H9 (cell line): ENCODE measurements around the gene OSBP2. TPM values are rescaled to one million over a fixed set of nuclear protein-coding genes. Genes with fewer than 3 reads are reported as not detected.

Experiments used
- DNase-seq: peaks from one replicate; pipeline ENCODE4 v3.0.0-alpha.2; 2017
- H2AFZ ChIP-seq: one replicate; pipeline ENCODE4 v1.6.1; 2013; ENCODE audit warnings: mild to moderate bottlenecking, low read length, control low read depth, moderate library complexity
- H2AK5ac ChIP-seq: 2 replicates; pipeline ENCODE4 v1.6.1; 2013; ENCODE audit warnings: low read length, control low read depth, mixed read lengths; ENCODE audit not compliant: insufficient read length
- H2BK120ac ChIP-seq: one replicate; pipeline ENCODE4 v1.6.1; 2013; ENCODE audit warnings: low read depth, mild to moderate bottlenecking, low read length, control low read depth, inconsistent platforms; ENCODE audit not compliant: poor library complexity, severe bottlenecking
- H2BK12ac ChIP-seq: 2 replicates; pipeline ENCODE4 v1.6.1; 2013; ENCODE audit warnings: low read length, control low read depth, mixed read lengths, low read depth; ENCODE audit not compliant: insufficient read length
- H2BK15ac ChIP-seq: 2 replicates; pipeline ENCODE4 v1.6.1; 2013; ENCODE audit warnings: low read depth, low read length, control low read depth
- H2BK20ac ChIP-seq: one replicate; pipeline ENCODE4 v1.6.1; 2013; ENCODE audit warnings: low read depth, mild to moderate bottlenecking, low read length, control low read depth, inconsistent platforms; ENCODE audit not compliant: poor library complexity, severe bottlenecking
- H2BK5ac ChIP-seq: 2 replicates; pipeline ENCODE4 v1.6.1; 2013; ENCODE audit warnings: low read length, control low read depth, mixed read lengths; ENCODE audit not compliant: insufficient read length
- H3K14ac ChIP-seq: 2 replicates; pipeline ENCODE4 v1.6.1; 2013; ENCODE audit warnings: low read length, control low read depth; ENCODE audit not compliant: insufficient read depth
- H3K18ac ChIP-seq: 2 replicates; pipeline ENCODE4 v1.6.1; 2013; ENCODE audit warnings: low read depth, mild to moderate bottlenecking, mixed read lengths, low read length, control low read depth; ENCODE audit not compliant: insufficient read length
- H3K23ac ChIP-seq: 2 replicates; pipeline ENCODE4 v1.6.1; 2013; ENCODE audit warnings: low read length, control low read depth, mixed read lengths, low read depth; ENCODE audit not compliant: insufficient read length
- H3K23me2 ChIP-seq: 2 replicates; pipeline ENCODE4 v1.6.1; 2013; ENCODE audit warnings: low read depth, mild to moderate bottlenecking, mixed read lengths, low read length, control low read depth; ENCODE audit not compliant: insufficient read length, poor library complexity, severe bottlenecking
- H3K27ac ChIP-seq: 2 replicates; pipeline ENCODE4 v1.5.1; 2013; ENCODE audit warnings: low read length, control low read depth, mixed read lengths, low read depth; ENCODE audit not compliant: insufficient read length
- H3K27me3 ChIP-seq: 2 replicates; pipeline ENCODE4 v1.6.1; 2013; ENCODE audit warnings: low read length, control low read depth, inconsistent platforms; ENCODE audit not compliant: insufficient read depth
- H3K4ac ChIP-seq: 2 replicates; pipeline ENCODE4 v1.6.1; 2013; ENCODE audit warnings: low read depth, mild to moderate bottlenecking, control low read depth, inconsistent platforms, low read length, moderate library complexity
- H3K4me1 ChIP-seq: 2 replicates; pipeline ENCODE4 v1.6.1; 2013; ENCODE audit warnings: low read length, control low read depth, inconsistent platforms; ENCODE audit not compliant: insufficient read depth
- H3K4me2 ChIP-seq: 2 replicates; pipeline ENCODE4 v1.6.1; 2013; ENCODE audit warnings: low read length, control low read depth, mixed read lengths; ENCODE audit not compliant: insufficient read length, insufficient read depth
- H3K56ac ChIP-seq: 2 replicates; pipeline ENCODE4 v1.6.1; 2013; ENCODE audit warnings: low read depth, mild to moderate bottlenecking, mixed read lengths, low read length, control low read depth; ENCODE audit not compliant: insufficient read length
- H3K79me1 ChIP-seq: 2 replicates; pipeline ENCODE4 v1.6.1; 2013; ENCODE audit warnings: low read depth, mild to moderate bottlenecking, moderate library complexity, low read length, control low read depth, inconsistent platforms; ENCODE audit not compliant: insufficient read depth, poor library complexity, severe bottlenecking
- H3K79me2 ChIP-seq: 2 replicates; pipeline ENCODE4 v1.6.1; 2013; ENCODE audit warnings: low read length, control low read depth, inconsistent platforms; ENCODE audit not compliant: insufficient read depth
- H3K9ac ChIP-seq: 2 replicates; pipeline ENCODE4 v1.6.1; 2013; ENCODE audit warnings: low read length, control low read depth, mixed read lengths; ENCODE audit not compliant: insufficient read length; ENCODE audit errors: extremely low read depth
- H3K9me3 ChIP-seq: one replicate; pipeline ENCODE4 v1.6.1; 2013; ENCODE audit warnings: low read depth, low read length, inconsistent platforms; ENCODE audit not compliant: control insufficient read depth
- H3T11ph ChIP-seq: one replicate; pipeline ENCODE4 v1.6.1; 2013; ENCODE audit warnings: mild to moderate bottlenecking, low read length, control low read depth, inconsistent platforms
- H4K20me1 ChIP-seq: one replicate; pipeline ENCODE4 v1.6.1; 2013; ENCODE audit not compliant: control insufficient read depth, insufficient read length, insufficient read depth
- H4K5ac ChIP-seq: 2 replicates; pipeline ENCODE4 v1.6.1; 2013; ENCODE audit warnings: low read depth, mild to moderate bottlenecking, mixed read lengths, low read length, control low read depth; ENCODE audit not compliant: insufficient read length
- H4K8ac ChIP-seq: replicated peaks from 2 replicates; pipeline ENCODE4 v1.6.1; 2013; ENCODE audit warnings: low read length, control low read depth, mixed read lengths, low read depth; ENCODE audit not compliant: insufficient read length
- H4K91ac ChIP-seq: 2 replicates; pipeline ENCODE4 v1.6.1; 2013; ENCODE audit warnings: low read depth, mild to moderate bottlenecking, moderate library complexity, mixed read lengths, low read length, control low read depth; ENCODE audit not compliant: insufficient read length
- H3K27ac Mint-ChIP-seq, 3 experiments: 2 replicates in 2 of 3; 3 replicates in 1 of 3; pipeline ENCODE4 v1.8.0; 2020 to 2021; ENCODE audit warnings: mixed read lengths in 3 of 3, mild to moderate bottlenecking in 1 of 3, moderate library complexity in 1 of 3
- H3K27me3 Mint-ChIP-seq: 2 replicates; pipeline ENCODE4 v1.8.0; 2021; ENCODE audit warnings: low read depth, mild to moderate bottlenecking, moderate library complexity, mixed read lengths
- H3K36me3 Mint-ChIP-seq, 3 experiments: 2 replicates in 2 of 3; 3 replicates in 1 of 3; pipeline ENCODE4 v1.8.0; 2020 to 2021; ENCODE audit warnings: low read depth in 3 of 3, mixed read lengths in 3 of 3; ENCODE audit not compliant: insufficient read depth in 1 of 3
- H3K4me1 Mint-ChIP-seq, 2 experiments: 2 replicates each; pipeline ENCODE4 v1.8.0; 2020; ENCODE audit warnings: mixed read lengths in 2 of 2
- H3K4me3 Mint-ChIP-seq, 2 experiments: 2 replicates in 1 of 2; 3 replicates in 1 of 2; pipeline ENCODE4 v1.8.0; 2020 to 2021; ENCODE audit warnings: mild to moderate bottlenecking in 2 of 2, mixed read lengths in 2 of 2, moderate library complexity in 1 of 2
- H3K9me3 Mint-ChIP-seq, 2 experiments: 2 replicates in 1 of 2; 3 replicates in 1 of 2; pipeline ENCODE4 v1.8.0; 2020; ENCODE audit warnings: mild to moderate bottlenecking in 2 of 2, mixed read lengths in 2 of 2, moderate library complexity in 1 of 2
- CTCF ChIP-seq: fragments of 200-600 bp; sonication (generic); conservative IDR thresholded peaks from 3 replicates; pipeline ENCODE4 v1.8.0; 2021; ENCODE audit warnings: antibody characterized with exemption, mild to moderate bottlenecking
- WGBS: extraction: QIAGEN DNeasy Blood & Tissue Kit; methylation state at CpG from one replicate; pipeline ENCODE4 v1.1.7; 2013; ENCODE audit warnings: missing lambda C conversion rate, low lambda C conversion rate, mixed read lengths; ENCODE audit not compliant: insufficient read length; ENCODE audit errors: extremely low coverage; 5-methylcytosine and 5-hydroxymethylcytosine counted together
- total RNA-seq: library from RNA; stranded (reverse); gene quantifications from 2 replicates; pipeline ENCODE4 v1.2.1, GENCODE V29; 2021

OSBP2 gene
- total RNA-seq, 1 experiment from 2014 or later = 3.4 TPM

- Histone ChIP-seq H2BK120ac (no peak overlapping the region), H3K14ac (no peak overlapping the region), H4K5ac (no peak overlapping the region), H3K79me1 (no peaks in the 10 kb centered on the region), H3K9me3 (no peaks in the 10 kb centered on the region), H2AFZ (no peak overlapping the region), H3K23ac (no peak overlapping the region), H3K56ac (no peak overlapping the region), H3K4me1 (no peaks in the 10 kb centered on the region; the same call in 1 of the 2 replicates), H3K79me2 (no peaks in the 10 kb centered on the region), H2BK20ac (no peak overlapping the region), H3K9ac (no peak overlapping the region), H2AK5ac (no peak overlapping the region), H4K8ac (no peak overlapping the region), H4K20me1 (no peaks in the 10 kb centered on the region), H2BK5ac (no peak overlapping the region), H3K27ac (no peak overlapping the region), H2BK12ac (no peak overlapping the region), H3K4ac (no peak overlapping the region), H2BK15ac (no peak overlapping the region), H3K23me2 (no peaks in the 10 kb centered on the region), H4K91ac (no peak overlapping the region), H3K18ac (no peak overlapping the region), H3K4me2 (no peak overlapping the region), H3K27me3 (no peaks in the 10 kb centered on the region), H3T11ph (no peak overlapping the region)
- peaks cover 16 to 17% of the 10 kb centered on the region in 2 experiments for H3K4me1 Mint-ChIP-seq
- no peaks in the 10 kb centered on the region for H3K27me3 Mint-ChIP-seq
- no peak overlapping the region for H3K27ac Mint-ChIP-seq
- H3K4me3 Mint-ChIP-seq = no peak overlapping the region
- WGBS = no CpG with 5 or more reads among the region's 5 CpGs
- no peak for DNase-seq
- no peak for TF ChIP-seq CTCF
- H3K36me3 Mint-ChIP-seq = peaks cover 5 to 24% (median 7%) of the 10 kb centered on the region in 3 experiments; a peak in 5 of 7 replicates
- H3K9me3 Mint-ChIP-seq = no peaks in the 10 kb centered on the region; a peak in 1 of 5 replicates
Observed at GRCh38 chr22:30892731-30893221, 198.1 kb downstream of the OSBP2 start.
